Memory B cell (primary cell): ENCODE measurements around the gene PIAS1.
A peak's percentile ranks its signal among the peaks of the same experiment; 100 is the strongest.

Experiments
- ATAC-seq: fragments of 150-1000 bp; cut with Tn5 transposase; 2 replicates; pipeline ENCODE4 v1.10.0; 2021; ENCODE audit warnings: low read depth, mild to moderate bottlenecking, moderate library complexity
- DNase-seq, 2 donors: peaks; one replicate each; pipeline ENCODE4 v3.0.0; 2022; ENCODE audit warnings: low spot score in 2 of 2
- H3K27ac Mint-ChIP-seq: one replicate; pipeline ENCODE4 v1.8.0; 2022; ENCODE audit warnings: mild to moderate bottlenecking, moderate library complexity, mixed read lengths
- H3K27me3 Mint-ChIP-seq: one replicate; pipeline ENCODE4 v1.8.0; 2022; ENCODE audit warnings: mixed read lengths
- H3K36me3 Mint-ChIP-seq: one replicate; pipeline ENCODE4 v1.8.0; 2022; ENCODE audit warnings: mild to moderate bottlenecking, mixed read lengths
- H3K4me1 Mint-ChIP-seq: one replicate; pipeline ENCODE4 v1.8.0; 2022; ENCODE audit warnings: mixed read lengths
- H3K4me3 Mint-ChIP-seq: one replicate; pipeline ENCODE4 v1.8.0; 2022; ENCODE audit warnings: mild to moderate bottlenecking, moderate library complexity, mixed read lengths
- H3K9me3 Mint-ChIP-seq: one replicate; pipeline ENCODE4 v1.8.0; 2022; ENCODE audit warnings: mixed read lengths

PIAS1 gene

GRCh38 chr15:68027388-68027787, 26.7 kb upstream of the PIAS1 start:
- H3K9me3 Mint-ChIP-seq, result no peaks in the 10 kb centered on the region
- H3K4me1 Mint-ChIP-seq, result no peaks in the 10 kb centered on the region
- ATAC-seq (peak; percentile 29), DNase-seq (no peak)
- H3K36me3 Mint-ChIP-seq, result no peaks in the 10 kb centered on the region
- no peak overlapping the region for H3K27ac Mint-ChIP-seq
- H3K27me3 Mint-ChIP-seq, result peaks cover 9% of the 10 kb centered on the region
- no peak overlapping the region for H3K4me3 Mint-ChIP-seq

GRCh38 chr15:68028137-68028887, 25.8 kb upstream of the PIAS1 start:
- DNase-seq, result no peak
- Mint-ChIP-seq H3K36me3 (no peaks in the 10 kb centered on the region), H3K27ac (no peak overlapping the region), H3K9me3 (no peaks in the 10 kb centered on the region), H3K4me1 (no peaks in the 10 kb centered on the region), H3K4me3 (no peak overlapping the region), H3K27me3 (peaks cover 9% of the 10 kb centered on the region)
- no peak for ATAC-seq

GRCh38 chr15:68028888-68029207, 25.3 kb upstream of the PIAS1 start:
- Mint-ChIP-seq H3K9me3 (no peaks in the 10 kb centered on the region), H3K4me1 (no peaks in the 10 kb centered on the region), H3K27me3 (peaks cover 9% of the 10 kb centered on the region), H3K27ac (no peak overlapping the region), H3K4me3 (no peak overlapping the region), H3K36me3 (no peaks in the 10 kb centered on the region)
- ATAC-seq (no peak), DNase-seq (no peak)

GRCh38 chr15:68029959-68030358, 24.2 kb upstream of the PIAS1 start:
- no peaks in the 10 kb centered on the region for H3K9me3 Mint-ChIP-seq
- H3K4me1 Mint-ChIP-seq, result no peaks in the 10 kb centered on the region
- H3K36me3 Mint-ChIP-seq, result no peaks in the 10 kb centered on the region
- no peak overlapping the region for H3K4me3 Mint-ChIP-seq
- H3K27ac Mint-ChIP-seq, result no peak overlapping the region
- ATAC-seq, result no peak
- no peak for DNase-seq
- H3K27me3 Mint-ChIP-seq, result peaks cover 13% of the 10 kb centered on the region

GRCh38 chr15:68031404-68031803, 22.7 kb upstream of the PIAS1 start:
- ATAC-seq (no peak), DNase-seq (no peak)
- Mint-ChIP-seq H3K4me3 (no peak overlapping the region), H3K9me3 (no peaks in the 10 kb centered on the region), H3K27ac (peak overlapping the region; percentile 14), H3K27me3 (peaks cover 16% of the 10 kb centered on the region), H3K4me1 (no peaks in the 10 kb centered on the region), H3K36me3 (no peaks in the 10 kb centered on the region)

GRCh38 chr15:68032672-68033071, 21.4 kb upstream of the PIAS1 start:
- no peaks in the 10 kb centered on the region for H3K4me1 Mint-ChIP-seq
- DNase-seq (peak in 1 of 2 donors; percentile 15), ATAC-seq (peak; percentile 95)
- H3K27me3 Mint-ChIP-seq, result peaks cover 18% of the 10 kb centered on the region
- peaks cover 5% of the 10 kb centered on the region for H3K9me3 Mint-ChIP-seq
- peak overlapping the region; percentile 14 for H3K27ac Mint-ChIP-seq
- no peak overlapping the region for H3K4me3 Mint-ChIP-seq
- H3K36me3 Mint-ChIP-seq, result no peaks in the 10 kb centered on the region

- ATAC-seq (no peak), DNase-seq (no peak)
- Mint-ChIP-seq H3K27ac (no peak overlapping the region), H3K9me3 (peaks cover 5% of the 10 kb centered on the region), H3K36me3 (no peaks in the 10 kb centered on the region), H3K27me3 (peaks cover 20% of the 10 kb centered on the region), H3K4me3 (no peak overlapping the region), H3K4me1 (no peaks in the 10 kb centered on the region)
Measured at GRCh38 chr15:68034081-68034480, 20.0 kb upstream of the PIAS1 start.

- Mint-ChIP-seq H3K9me3 (peaks cover 7% of the 10 kb centered on the region), H3K36me3 (no peaks in the 10 kb centered on the region), H3K27me3 (peaks cover 20% of the 10 kb centered on the region), H3K4me3 (no peak overlapping the region), H3K4me1 (no peaks in the 10 kb centered on the region), H3K27ac (no peak overlapping the region)
- DNase-seq, result no peak
- no peak for ATAC-seq
Measured at GRCh38 chr15:68034719-68035293, 19.3 kb upstream of the PIAS1 start.

GRCh38 chr15:68038246-68038645, 15.9 kb upstream of the PIAS1 start:
- Mint-ChIP-seq H3K4me1 (no peaks in the 10 kb centered on the region), H3K4me3 (no peak overlapping the region), H3K9me3 (peaks cover 12% of the 10 kb centered on the region), H3K27me3 (peaks cover 16% of the 10 kb centered on the region), H3K36me3 (no peaks in the 10 kb centered on the region), H3K27ac (no peak overlapping the region)
- no peak for DNase-seq
- no peak for ATAC-seq

- Mint-ChIP-seq H3K27ac (no peak overlapping the region), H3K4me1 (no peaks in the 10 kb centered on the region), H3K4me3 (no peak overlapping the region), H3K27me3 (peaks cover 12% of the 10 kb centered on the region), H3K9me3 (peaks cover 12% of the 10 kb centered on the region), H3K36me3 (no peaks in the 10 kb centered on the region)
- DNase-seq, result no peak
- no peak for ATAC-seq
Measured at GRCh38 chr15:68040144-68040543, 14.0 kb upstream of the PIAS1 start.

GRCh38 chr15:68042156-68042854, 11.8 kb upstream of the PIAS1 start:
- H3K9me3 Mint-ChIP-seq, result peaks cover 10% of the 10 kb centered on the region
- ATAC-seq (no peak), DNase-seq (no peak)
- H3K27ac Mint-ChIP-seq, result no peak overlapping the region
- H3K4me3 Mint-ChIP-seq, result no peak overlapping the region
- peaks cover 2% of the 10 kb centered on the region for H3K4me1 Mint-ChIP-seq
- H3K27me3 Mint-ChIP-seq, result peaks cover 12% of the 10 kb centered on the region
- peaks cover 2% of the 10 kb centered on the region for H3K36me3 Mint-ChIP-seq

- peaks cover 8% of the 10 kb centered on the region for H3K27me3 Mint-ChIP-seq
- H3K4me1 Mint-ChIP-seq, result peaks cover 2% of the 10 kb centered on the region
- H3K4me3 Mint-ChIP-seq, result no peak overlapping the region
Measured at GRCh38 chr15:68042855-68043222, 11.3 kb upstream of the PIAS1 start.

GRCh38 chr15:68045289-68046265, 8.5 kb upstream of the PIAS1 start:
- ATAC-seq, result no peak
- peaks cover 2% of the 10 kb centered on the region for H3K36me3 Mint-ChIP-seq
- H3K4me3 Mint-ChIP-seq, result no peak overlapping the region

More at GRCh38 chr15:68042855-68043222, 11.3 kb upstream of the PIAS1 start:
- Mint-ChIP-seq H3K9me3 (peaks cover 7% of the 10 kb centered on the region), H3K27ac (no peak overlapping the region), H3K36me3 (peaks cover 2% of the 10 kb centered on the region)
- ATAC-seq (no peak), DNase-seq (no peak)

GRCh38 chr15:68047826-68048225, 6.3 kb upstream of the PIAS1 start:
- no peak overlapping the region for H3K4me3 Mint-ChIP-seq
- no peaks in the 10 kb centered on the region for H3K9me3 Mint-ChIP-seq
- H3K27me3 Mint-ChIP-seq, result peaks cover 3% of the 10 kb centered on the region
- ATAC-seq, result no peak
- no peak for DNase-seq
- no peak overlapping the region for H3K27ac Mint-ChIP-seq
- H3K36me3 Mint-ChIP-seq, result peaks cover 2% of the 10 kb centered on the region
- peaks cover 2% of the 10 kb centered on the region for H3K4me1 Mint-ChIP-seq

More at GRCh38 chr15:68045289-68046265, 8.5 kb upstream of the PIAS1 start:
- Mint-ChIP-seq H3K27me3 (peaks cover 3% of the 10 kb centered on the region), H3K9me3 (no peaks in the 10 kb centered on the region), H3K4me1 (peaks cover 2% of the 10 kb centered on the region), H3K27ac (no peak overlapping the region)
- DNase-seq, result no peak
